GM19463 (cell line): ENCODE measurements around the gene CELF2.

Experiments used
- ATAC-seq: cut with Tn5 transposase; IDR thresholded peaks from one replicate; pipeline ENCODE4 v1.9.1; 2021; ENCODE audit warnings: mild to moderate bottlenecking, moderate library complexity; ENCODE audit not compliant: unreplicated experiment

CELF2 gene

DNA sequence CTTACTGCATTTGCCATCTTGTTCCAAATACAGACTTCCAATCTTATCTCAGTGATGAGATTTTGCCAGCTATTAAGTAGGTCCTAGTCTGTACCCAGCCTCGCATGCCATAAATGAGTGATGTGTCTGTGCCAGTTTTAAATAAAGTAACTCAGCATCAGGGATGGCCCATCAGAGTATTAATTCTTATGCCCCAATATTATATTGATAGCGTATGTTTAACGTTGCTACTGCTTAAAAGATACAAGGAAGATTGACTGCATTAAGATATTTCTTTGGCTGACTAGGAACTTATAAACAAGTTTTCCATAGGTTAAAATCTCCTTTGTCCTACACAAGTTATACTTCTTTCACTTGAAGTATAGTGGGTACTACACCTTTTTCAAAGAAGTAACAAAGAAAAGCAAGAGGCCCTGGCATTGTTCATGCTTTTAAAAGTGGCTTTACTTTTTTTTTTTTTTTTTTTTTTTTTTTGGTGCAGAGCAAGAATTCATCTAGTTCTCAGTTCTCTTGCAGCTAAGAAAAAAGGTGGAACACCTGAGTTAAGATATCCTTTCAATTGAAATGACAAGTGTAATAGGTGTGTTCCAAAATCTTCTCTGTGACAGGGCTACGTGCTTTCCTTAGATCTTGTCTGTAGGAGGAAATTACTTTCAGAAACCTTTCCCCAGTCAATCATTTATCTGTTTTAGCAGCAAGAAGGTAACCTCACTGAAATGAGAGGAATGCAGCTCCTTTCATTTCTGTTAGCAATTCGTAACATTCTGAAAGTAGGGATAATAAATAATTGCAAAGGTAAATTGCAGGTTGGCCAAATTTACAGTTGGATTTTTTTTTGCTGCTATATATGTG is 245.0 kb downstream of the CELF2 start:
- ATAC-seq = no peak

DNA sequence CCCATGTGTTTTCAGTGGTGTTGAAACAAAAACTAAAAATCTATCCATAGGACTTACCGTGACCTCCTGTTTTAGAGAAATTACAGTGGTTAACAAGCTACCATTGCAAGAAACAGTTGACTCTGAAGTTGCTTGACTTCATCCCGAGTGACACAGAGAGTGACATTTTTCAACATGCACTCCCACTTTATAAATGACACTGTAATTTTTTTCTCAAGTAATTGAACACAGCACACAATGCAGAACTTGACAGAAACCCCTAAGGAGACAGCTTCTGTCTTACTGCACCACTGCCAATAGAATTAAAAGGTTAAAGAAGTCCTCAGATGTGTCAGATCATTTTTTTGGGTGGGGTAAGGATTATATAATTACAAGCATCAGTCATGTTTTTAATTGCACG is 246.1 kb downstream of the CELF2 start:
- ATAC-seq = no peak

DNA sequence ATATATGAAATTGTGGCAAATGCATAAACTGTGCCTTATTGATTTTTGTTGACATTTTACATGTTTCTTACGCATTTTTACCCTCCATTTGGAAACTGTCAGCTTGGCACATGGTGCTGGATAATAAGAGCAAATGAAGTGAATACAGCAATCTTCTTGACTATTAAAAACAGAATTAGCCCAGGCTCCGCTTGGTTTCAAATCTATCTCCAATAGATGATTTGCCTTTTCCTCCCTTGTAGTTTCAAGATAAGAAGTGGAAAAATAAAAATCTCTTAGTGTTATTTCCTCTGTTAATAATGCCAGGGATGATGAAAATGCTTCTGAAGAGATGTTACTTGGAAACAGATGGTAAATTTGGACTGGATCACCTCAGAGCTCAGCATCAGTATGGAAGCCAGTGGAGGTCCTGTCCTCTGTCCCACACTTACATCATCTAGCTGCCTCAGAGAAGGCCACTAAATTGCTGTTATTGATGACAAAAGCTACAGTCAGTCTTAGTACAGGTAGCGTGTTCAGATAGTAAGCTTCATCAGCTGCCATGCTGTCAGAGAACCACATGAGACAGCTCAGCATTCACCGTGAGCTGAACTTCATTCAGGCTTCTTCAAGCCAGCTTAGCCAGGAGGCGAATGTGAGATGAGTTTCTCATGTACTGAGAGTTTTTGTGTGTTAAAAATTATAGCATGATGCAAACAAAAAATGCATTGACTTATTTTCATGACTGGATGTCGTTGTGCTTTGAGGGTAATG is 246.8 kb downstream of the CELF2 start:
- no peak for ATAC-seq

DNA sequence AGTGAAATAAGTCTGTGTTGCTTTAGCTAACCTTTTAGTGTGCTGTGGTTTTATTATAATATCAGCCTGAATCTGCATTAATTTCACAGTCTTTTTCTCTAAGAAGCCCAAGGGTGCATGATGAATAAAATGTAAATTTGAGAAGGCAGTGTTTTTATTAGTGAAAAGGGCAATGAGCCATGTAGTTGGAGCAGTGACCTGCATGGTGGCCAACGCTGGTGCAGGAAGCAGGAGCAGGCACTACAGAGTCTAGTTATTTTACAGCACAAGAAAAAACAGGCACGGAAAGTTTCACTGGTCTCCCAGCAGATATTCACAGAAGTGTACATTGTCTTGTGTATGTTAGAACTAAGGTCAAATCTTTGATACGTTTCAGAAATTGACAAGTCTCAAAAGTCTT is 247.8 kb downstream of the CELF2 start:
- ATAC-seq = no peak

DNA sequence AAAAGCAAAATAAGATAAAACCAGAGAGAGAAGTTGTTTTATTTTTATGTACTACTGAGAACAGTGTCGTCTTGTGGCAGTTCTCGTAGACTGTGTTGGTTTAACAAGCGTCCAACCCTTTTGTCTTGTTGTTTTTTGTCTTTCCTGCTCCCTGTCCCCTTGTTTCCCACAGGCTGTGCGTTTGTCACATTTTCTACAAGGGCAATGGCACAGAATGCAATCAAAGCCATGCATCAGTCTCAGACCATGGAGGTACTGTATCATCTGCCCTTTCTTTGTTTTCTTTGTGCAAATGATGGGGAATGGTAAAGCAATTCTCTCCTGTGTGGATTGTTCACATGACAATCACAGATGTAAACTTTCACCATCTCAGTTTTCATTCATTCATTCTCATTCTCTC is 248.8 kb downstream of the CELF2 start:
- no peak for ATAC-seq

DNA sequence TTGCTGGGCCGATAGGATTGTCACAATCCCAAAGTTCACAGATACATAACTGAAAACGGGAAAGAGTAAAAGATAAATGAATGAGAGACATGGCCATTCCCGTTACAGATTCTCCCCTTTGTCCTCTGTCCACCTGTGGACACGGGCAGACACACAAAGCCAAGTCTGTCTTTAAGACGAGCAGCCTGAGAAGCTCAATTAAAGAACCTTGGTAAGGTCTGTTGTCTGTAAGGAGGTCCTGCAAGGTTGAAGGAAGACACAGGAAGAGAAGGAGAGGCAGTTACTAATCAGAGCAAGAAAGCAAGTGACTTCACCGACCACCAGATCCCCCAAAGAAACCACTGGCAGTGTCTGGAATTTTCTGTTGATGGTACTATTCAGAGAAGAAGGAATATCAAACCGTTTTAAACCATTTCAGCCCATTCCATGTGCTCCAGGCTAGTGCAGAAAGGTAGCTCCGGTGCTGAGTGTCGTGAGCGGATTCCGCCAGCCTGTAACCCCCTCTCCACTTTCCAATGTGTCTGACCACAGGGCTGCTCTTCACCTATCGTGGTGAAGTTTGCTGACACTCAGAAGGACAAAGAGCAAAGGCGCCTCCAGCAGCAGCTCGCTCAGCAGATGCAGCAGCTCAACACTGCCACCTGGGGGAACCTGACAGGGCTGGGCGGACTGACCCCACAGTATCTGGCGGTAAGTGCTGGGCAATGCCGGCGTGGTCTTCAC is 252.6 kb downstream of the CELF2 start:
- peak; percentile 66 for ATAC-seq

DNA sequence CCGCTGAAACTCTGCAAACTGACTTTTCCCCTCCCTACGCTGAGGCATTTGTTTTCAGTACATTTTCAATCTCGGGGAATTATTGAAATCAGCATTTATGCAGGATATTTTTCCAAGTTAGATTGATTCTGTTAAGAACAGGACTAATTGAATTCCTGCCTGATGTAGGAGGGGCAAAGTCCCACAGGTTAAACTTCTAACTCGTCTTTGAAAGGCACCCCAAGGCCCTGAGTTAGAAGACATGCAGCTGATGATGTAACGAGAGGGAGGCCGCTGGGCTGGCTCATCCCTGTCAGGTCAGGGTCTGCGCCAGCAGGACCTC is 253.1 kb downstream of the CELF2 start:
- ATAC-seq = no peak

DNA sequence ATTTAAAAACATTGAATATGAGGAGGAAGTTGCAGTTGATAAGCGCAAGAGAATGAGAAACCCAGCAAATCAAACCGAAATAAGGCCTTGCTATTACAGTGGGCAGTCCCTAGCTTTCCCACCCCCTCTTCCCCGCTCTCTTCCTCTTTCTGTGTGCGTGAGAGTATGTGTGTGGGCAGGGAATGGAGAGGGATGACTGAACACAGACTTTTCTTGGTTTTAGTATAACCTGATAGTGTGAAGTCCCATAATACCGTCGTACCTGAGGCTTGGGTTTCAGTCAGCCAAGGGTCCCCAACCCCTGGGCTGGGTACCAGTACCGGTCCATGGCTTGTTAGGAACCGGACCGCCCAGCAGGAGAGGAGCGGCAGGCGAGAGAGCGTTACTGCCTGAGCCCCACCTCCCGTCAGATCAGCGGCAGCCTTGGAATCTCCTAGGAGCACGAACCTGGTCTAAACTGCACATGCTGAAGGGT is 255.3 kb downstream of the CELF2 start:
- peak; percentile 71 for ATAC-seq

DNA sequence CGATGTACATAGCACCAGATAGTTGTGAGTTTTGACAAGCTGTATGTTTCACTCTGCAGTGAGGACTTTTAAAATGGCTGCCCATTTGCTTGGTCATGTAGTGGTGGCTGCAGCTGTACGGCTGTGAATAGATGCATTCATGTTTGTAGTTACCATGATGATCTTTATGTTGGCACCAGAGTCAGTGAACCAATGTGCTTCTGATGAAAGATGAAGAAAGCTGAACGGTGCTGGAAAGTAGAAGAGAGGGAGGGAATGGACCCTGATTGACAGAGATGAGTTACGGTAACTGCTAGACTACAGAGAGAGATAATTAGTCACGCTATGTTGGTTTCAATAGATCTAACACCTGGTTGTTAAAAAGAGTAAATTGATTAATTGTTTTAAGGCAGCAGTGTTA is 256.8 kb downstream of the CELF2 start:
- ATAC-seq = no peak

DNA sequence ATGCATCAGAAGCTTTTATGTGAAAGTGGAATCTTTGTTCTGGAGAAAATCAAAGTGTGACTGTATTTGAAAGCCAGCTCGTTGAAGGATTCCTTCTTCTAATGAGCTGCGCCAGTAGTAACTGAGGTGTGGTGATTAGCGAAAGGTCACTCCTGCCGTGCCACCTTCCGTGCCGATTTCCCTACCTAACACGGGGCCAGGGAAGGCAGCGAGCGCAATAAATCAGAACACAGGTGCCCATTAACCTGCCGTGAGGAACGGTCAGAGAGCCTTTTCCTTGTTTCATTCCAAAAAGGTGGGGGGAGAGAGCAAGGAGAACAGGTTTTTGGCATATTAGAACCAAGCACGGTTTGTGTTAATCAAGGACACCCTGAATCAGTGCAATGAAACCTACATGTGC is 258.0 kb downstream of the CELF2 start:
- ATAC-seq = no peak

DNA sequence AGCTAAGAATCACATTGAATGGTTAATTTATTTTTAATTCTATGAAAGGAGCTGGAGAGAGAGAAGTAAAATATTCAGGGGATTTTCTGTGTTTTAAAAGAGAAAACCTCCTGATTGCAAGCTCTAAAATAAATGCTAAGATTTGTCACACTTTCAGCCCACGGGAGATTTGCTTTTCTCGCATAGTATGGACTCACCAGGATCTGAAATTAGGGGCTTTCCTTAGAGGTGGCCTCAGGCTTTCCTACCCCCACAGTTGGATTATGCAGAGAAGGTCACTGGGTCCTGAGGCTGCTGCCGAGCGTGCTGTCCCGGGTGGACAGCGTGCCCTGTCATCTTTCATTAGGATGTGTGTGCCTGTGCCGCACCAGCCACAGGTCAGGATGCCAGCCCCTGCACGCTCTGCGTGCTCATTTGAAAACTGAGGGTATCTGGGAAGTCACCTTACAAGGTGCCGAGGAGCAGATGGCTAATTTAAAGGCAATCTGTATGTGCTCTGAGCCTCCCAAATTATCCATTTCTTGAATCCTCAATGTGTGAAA is 258.8 kb downstream of the CELF2 start:
- ATAC-seq = no peak

DNA sequence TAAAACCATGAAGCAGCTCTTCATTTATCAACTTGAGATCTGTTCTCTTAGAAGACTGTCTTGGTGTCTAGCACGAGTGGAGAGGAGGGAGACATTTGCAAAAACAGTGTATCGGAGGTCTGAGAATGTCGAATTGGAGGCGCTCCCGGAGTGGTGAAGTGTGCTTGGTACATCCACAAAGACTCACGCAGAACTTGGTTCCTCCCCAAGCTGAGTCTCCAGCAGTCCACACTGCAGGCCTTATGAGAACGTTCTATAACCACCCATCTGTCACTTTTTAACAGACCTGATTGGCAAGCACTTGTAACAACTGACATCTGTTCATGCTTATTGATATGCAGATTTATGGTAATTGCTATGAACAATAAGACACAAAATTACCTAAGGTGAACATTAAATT is 261.6 kb downstream of the CELF2 start:
- ATAC-seq = no peak

DNA sequence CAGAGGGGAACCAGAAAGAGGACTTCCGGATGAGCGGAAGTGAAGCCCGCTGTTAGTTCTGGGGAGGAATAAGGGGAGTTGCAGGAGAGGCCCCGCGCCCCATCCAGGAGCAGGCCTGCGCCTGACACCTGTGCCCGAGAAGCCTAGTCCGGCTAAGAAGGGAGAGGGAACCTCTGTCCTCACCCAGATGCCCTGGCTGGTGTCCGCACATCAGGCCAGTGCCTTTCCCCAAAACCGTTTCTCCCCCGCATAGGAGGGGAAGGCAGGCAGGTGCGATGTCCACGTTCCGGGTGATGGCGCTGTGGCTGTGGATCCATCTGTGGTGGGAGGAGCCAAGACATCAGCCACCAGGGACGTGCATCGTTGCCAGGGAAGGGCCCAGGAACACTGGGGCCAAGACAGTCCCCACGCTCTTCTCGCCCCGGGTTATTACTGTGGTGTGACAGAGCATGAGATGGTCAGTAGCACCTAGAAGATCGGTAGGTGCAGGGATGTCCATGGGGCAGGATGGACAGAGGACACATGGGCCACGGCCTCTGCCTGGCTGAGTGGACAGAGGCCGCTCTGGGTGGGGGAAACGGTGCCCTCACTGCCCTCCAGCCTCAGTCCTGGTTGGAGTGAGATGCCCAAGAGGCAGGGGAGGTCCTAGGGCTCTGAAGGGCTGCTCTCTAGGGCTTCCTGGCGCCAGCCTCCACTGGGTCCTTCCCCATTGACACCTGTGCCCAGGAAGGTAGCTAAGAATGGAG is 262.7 kb downstream of the CELF2 start:
- no peak for ATAC-seq

DNA sequence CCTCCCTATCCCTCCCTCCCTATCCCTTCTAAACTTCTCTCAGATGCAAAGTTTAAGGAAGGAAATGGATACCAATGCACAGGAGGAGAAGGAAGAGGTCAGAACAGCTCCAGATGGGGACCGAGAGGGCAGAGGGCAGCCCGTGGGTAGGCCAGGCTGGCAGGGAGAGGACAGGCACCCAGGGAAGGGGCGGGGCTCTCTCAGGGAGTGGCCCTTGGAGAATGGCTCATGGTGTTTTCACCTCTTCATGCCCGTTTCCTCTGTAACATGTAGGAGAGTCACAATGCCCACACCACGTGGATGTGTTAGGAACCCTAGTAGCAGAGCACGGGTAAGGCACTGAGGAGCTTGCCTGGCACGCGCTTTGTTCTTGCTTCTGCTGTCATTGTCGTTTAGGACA is 264.5 kb downstream of the CELF2 start:
- ATAC-seq = no peak

DNA sequence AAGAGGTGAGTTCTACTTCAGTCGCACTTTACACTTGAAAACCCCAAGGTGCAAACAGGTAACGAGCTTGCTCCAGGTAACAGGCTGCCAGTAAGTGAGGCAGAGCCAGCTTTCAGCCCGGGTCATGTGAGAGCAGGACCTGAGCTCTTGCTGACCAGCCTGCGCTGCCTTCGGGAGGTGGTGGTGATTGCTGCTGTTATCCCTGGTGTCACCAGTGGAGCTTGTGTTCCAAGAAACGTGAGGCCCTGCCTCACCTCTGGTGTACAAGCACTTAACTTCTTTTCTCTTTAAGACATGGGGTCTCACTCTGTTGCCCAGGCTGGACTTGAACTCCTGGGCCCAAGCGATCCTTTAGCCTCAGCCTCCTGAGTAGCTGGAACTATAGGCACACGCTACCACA is 265.0 kb downstream of the CELF2 start:
- no peak for ATAC-seq

DNA sequence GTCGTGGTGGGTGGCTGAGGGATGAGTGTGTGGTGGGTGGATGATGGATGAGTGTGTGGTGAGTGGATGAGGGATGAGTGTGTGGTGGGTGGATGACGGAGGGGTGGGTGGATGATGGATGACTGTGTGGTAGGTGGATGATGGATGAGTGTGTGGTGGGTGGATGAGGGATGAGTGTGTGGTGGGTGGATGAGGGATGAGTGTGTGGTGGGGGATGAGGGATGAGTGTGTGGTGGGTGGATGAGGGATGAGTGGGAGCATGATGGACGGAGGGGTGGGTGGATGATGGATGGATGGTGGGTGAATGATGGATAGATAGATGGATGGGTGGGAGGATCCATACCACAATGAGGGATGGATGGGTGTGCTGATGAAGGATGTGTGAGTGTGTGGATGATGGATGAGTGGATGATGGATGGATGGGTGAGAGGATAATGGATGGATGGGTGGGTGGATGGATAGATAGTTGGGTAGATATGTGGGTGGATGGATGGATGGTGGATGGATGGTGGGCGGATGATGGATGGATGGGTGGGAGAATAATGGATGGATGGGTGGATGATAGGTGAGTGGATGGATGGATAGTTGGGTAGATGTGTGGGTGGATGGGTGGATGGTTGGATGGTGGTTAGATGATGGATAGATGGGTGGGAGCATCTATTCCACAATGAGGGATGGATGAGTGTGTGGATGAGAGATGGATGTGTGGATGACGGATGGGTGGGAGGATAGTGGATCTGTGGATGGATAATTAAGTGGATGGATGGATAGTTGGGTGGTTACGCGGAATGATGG is 266.8 kb downstream of the CELF2 start:
- ATAC-seq = no peak

DNA sequence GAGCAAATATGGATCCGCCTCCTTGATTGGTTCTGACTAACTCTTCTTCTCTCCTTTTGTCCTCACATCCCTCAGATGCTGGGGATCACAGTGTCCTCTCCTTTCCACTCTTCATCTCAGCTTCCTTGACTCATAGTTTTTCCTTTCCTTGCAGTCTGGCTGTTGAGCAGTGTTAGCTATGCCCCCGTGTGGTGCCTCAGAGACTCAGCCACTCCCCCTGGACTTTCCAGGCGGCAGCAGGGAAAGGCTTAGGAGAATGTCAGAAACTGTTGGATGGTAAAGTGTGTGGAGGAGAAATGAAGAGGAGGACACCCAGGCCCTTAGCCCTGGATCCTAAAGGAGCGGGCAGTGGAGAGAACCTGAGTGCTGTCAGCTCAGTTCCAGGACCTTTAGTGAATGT is 267.5 kb downstream of the CELF2 start:
- ATAC-seq = no peak

DNA sequence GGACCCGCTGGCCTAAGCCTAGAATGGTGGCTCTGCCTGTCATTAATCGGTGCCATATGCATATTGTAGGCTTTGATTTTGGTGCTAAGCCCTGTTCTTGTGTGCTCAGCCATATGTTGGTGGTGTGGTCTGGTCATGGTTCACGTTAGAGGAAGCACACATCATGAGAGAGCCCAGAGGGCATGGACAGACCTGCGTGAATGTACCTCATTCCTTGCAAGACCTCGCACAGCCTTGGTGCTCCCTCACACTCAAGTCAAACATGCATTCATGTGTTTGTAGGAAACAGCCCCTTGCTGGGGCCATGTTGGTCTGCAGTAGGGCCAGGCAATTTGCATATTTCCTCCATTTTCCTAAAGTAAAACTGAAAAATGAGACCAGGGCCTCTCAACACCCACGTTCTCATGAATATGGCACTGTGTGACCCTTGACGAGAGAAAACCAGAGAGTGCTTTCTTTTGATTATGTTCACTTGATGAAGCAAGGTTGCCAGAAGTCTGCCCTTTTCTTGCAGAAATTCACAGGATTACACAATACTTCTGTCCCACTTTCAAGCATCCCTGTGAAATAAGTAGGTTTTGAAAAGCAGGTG is 268.7 kb downstream of the CELF2 start:
- peak; percentile 92 for ATAC-seq

DNA sequence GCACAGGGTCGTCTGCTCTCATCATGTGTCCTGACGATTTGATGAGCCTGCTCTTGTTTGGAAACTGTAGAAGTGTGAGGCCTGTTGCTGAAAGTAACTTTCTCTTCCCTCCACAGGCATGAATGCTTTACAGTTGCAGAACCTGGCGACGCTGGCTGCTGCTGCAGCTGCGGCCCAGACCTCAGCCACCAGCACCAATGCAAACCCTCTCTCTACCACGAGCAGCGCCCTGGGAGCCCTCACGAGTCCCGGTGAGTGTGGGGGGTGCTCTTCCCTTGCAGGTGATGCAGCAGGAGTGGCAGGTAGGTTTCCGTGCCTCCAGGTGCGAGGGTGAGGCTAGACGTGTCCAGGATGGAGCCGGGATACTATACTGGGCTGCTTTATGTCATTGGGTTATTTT is 270.6 kb downstream of the CELF2 start:
- ATAC-seq = no peak
